T-helper 22 cell (primary cell): ENCODE measurements around the gene GALNT2.

Experiments
- DNase-seq: peaks from one replicate; pipeline ENCODE4 v3.0.0-alpha.2; 2020; ENCODE audit warnings: low read depth

Gene GALNT2

GRCh38 chr1:230260831-230261230 lies 193.8 kb downstream of the GALNT2 start:
- DNase-seq = no peak

GRCh38 chr1:230261928-230262650 lies 195.1 kb downstream of the GALNT2 start:
- no peak for DNase-seq

GRCh38 chr1:230262867-230263567 lies 196.0 kb downstream of the GALNT2 start:
- DNase-seq = no peak

DNA sequence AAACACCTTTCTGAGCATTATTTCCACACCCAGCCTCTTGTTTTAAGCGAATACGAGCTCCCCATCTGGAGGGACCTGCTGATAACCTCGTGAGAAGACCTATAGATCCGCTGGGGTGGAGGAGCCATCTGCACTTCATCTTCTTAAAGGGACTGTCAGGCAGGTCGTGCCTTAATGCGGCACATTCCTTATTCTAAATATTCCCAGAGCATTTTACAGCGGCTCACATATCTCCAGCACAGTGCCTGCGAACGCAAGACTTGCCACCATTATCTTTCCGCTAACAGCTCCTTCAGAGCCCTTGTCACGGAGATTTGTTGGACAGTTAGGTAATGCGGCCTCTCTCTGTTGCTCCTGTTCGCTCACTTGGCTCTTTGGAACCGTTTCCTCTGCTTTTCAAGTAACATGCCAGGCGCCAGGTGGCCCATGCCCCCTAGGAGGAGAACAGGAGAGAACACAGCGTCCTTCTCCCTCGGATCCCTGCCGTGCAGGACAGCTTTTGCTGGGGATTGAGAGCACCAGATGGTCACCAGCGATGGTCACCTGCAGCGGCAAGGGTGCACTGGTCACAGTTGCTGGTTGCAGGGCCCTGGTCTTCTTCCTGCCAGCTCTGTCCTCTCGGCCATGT lies 196.6 kb downstream of the GALNT2 start:
- DNase-seq = no peak

DNA sequence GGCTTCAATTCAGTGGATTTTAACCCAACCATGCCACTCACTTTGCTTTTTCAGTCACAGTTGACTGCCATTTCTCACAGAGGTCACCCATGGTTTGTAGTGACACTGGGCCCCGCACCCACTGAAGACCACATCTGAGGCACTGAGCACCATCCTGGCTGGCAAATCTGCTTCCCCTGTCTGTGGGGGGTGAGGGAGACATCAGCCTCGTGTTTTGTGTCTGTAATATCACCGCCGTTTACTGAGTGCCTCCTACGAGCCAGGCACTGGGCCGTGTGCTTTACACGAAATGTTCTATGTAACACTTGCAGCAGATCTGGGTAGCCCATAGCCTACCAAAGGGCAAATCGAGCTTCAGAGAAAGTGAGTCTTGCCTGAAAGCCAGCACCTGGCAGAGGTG lies 197.3 kb downstream of the GALNT2 start:
- DNase-seq = no peak

DNA sequence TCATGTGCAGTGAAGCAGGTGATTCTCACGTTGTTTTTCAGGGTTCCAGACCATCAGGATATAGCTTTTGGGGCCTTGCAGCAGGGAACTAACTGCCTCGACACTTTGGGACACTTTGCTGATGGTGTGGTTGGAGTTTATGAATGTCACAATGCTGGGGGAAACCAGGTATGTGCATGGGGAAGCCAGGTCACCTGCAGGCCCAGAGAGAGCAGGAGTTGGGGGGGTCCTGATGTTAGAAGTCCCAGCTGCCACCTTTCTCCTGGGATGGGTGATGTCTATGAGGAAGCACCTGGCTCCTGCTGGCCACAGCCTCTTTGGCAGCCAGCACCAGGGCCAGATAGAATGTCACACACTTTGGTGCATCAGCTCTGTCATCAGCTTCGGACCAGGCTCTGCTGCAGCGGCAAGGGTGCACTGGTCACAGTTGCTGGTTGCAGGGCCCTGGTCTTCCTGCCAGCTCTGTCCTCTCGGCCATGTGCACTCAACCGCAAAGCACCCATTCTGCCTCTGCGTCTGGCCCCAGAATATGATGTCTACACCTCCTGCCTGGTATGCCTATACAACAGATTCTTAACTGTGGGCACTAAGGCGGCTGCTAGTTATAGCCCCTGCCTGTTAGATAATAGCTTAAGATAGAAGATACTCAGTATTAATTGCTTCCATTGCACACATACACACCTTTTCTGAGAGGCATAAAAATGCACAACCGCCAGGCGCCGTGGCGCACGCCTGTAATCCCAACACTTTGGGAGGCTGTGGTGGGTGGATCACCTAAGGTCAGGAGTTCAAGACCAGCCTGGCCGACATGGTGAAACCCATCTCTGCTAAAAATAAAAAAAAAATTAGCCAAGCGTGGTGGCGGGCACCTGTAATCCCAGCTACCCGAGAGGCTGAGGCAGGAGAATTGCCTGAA lies 198.4 kb downstream of the GALNT2 start:
- DNase-seq = no peak

DNA sequence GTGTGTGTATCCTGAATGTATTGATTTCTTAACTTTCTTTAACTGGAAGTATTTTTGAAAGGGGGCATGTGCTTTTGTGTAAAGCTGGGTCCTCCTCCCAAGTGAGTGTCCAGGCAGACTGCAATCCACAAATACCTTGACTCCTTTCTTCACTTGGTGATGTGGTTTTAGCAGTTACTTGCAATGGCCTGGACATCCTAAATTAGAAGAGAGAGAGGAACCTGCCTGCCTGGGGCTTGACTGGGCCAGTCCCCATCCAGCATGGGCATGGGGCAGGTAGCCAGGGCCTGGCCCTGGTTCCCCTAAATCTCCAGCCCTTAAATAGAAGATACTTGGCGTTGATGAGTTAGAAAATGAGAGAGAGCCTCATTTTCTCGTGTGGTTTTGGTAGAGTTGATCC lies 199.4 kb downstream of the GALNT2 start:
- no peak for DNase-seq

DNA sequence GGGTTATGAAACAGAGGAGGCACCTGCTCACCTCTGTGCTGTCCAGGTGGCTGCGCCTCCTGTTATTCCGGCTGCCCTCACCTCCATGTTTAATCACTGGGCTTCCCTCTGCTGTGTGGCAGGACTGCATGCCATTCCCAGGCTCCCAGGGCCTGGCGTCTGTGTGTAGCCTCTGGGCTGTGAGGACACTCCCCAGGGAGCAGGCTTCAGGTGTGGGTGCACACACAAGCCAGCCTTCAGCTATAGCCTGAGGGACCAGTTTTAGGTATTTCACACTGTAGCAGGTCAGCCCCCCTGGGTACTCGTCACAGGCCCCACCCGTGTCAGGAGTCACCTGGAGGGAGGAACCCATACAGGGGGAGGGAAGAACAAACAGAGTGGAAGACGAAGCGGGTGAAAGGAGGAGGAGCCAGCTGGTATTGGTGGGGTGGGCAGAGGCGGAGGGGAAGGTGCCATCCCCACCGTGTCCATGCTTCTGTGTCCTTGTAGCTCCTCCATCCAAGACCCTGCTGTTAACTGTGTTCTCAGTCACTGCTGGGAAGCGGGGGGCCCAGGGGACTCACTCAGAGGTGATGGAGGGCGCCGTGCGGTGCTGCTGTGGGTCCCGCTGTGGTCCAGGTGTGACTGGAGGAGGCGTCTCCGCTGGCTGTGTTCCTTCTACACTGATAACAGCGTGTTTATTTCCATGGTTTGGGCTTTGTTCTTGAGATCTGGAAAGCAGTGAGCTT lies 200.5 kb downstream of the GALNT2 start:
- no peak for DNase-seq

DNA sequence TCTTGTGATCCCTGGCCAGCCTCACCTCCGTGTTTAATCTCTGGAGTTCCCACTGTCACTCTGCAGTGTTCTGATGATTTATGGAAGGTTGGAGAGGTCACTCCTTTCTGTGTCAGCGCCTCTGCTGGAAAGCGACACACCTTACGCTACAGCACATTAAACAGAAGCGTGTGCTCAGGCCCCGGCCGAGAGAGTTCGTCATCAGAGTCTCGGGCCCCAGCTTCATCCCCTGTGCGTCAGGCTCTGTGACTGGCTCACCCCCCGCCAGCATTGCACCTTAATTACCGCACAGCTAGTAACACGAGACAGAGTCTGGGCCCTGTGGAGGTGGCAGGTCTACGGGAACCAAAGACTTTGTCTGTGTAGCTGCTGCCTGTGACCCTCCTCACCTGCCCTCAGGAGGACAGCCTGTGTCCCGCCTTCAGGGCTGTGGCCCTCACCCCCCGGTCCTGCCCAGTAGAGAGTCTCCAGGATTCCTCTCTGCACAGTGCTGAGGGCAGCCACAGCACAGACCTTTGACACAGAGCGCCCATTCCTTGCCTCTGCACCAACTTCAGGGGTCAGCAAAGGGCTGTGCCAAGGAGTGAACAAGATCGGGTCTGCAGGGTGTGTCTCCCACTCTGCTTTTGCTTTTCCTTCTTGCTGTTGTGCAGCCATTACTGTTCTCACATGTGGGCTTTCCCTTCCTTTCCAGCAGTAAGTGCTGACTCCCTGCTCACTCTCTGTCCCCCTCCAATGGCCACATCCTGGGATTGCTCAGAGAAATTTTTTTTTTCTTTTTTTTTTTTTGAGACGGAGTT lies 201.5 kb downstream of the GALNT2 start:
- DNase-seq = no peak

- DNase-seq = no peak
Observed at GRCh38 chr1:230270185-230270558, 203.1 kb downstream of the GALNT2 start.

GRCh38 chr1:230270559-230271281 lies 203.7 kb downstream of the GALNT2 start:
- no peak for DNase-seq

DNA sequence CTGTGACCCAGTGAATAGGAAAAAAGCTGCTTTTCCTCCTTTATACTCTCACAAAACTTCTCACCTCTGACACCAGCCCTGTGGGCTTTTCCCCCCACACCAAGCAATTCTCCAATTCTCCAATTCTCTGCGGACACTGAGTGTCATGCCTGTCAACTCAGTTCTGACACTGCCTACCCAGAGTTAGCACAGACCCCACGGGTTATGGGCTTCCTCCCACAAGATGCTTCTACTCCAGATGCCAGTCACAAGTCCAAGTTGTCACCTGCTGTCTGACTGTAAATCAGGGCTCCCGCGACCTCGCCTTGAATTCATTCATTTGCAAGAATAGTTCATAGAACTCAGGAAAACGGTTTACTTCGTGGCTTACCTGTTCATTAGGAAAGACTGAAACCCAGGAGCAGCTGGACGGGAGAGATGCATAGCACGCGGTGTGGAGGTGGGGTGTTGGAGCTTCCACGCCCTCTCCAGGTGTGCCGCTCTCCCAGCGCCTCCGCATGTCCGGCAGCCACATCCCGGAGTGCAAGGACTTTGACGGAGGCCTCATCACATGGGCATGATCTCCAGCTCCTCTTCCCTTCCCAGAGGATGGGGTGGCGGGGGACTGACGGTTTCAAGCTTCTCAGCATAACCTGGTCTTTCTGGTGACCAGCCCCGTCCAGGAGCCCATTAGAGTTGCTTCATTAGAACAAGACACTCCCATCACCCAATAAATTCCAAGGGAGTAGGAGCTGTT lies 204.4 kb downstream of the GALNT2 start:
- no peak for DNase-seq

DNA sequence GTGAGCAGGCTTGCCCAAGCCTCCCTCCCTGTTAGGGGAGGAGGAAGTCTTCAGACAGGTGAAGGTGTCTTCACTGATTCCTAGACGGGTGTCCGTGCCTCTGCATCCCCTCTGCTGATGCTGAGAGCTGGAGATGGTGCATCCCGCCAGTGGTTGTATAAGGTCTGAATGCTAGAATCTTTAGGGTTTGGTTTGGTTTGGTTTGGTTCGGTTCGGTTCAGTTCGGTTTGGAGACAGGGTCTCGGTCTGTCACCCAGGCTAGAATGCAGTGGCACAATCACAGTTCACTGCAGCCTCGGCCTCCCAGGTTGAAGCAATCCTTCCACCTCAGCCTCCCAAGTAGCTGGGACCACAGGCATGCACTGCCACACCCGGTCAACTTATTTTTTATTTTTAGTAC lies 205.5 kb downstream of the GALNT2 start:
- no peak for DNase-seq

- DNase-seq = no peak
Observed at GRCh38 chr1:230273141-230273710, 206.2 kb downstream of the GALNT2 start.

DNA sequence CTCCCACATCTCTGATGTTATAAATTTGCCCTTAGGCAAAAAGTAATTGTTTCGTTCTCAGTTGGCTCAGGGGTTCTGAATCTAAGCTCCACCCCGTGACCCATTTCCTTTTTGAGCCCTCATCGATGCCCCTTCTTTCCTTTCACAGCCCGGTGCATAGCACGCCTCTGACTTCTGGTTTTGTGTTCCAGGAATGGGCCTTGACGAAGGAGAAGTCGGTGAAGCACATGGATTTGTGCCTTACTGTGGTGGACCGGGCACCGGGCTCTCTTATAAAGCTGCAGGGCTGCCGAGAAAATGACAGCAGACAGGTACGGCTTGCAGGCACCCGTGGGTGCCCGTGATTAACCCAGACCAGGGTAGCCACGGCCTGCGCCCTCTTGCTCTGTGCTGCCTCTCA lies 207.2 kb downstream of the GALNT2 start:
- no peak for DNase-seq

- no peak for DNase-seq
Observed at GRCh38 chr1:230276401-230276800, 209.4 kb downstream of the GALNT2 start.

GRCh38 chr1:230277201-230278025 lies 210.4 kb downstream of the GALNT2 start:
- no peak for DNase-seq

DNA sequence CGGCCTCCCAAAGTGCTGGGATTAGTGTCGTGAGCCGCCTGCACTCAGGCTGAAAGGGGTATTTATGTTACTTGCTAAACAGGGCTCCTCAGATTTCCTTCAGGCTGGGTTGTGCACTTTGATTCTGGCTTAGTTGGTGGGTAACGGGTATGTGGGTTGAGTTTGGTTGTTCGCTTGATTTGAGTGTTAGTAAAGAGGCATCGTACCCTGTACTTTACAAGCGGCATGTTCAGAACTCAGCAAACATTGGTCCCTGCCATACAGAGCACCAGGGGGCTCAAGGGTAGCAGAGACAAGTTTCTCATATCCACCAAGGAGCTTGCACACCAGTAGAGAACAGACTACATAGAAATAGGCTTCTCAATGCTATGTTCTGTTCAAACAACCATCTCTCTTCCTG lies 211.3 kb downstream of the GALNT2 start:
- DNase-seq = no peak
